ENCODE results near the gene KLHDC8B. TPM values are rescaled to one million over a fixed set of nuclear protein-coding genes. Genes with fewer than 3 reads are reported as not detected.
"Not testable (repeated sequence)": the region's sequence is repeated elsewhere in the genome, so short reads cannot be mapped to it uniquely, and the experiment has no call there.

The KLHDC8B gene
- total and polyA plus RNA-seq, 2 of the 4 experiments (the other 2 are of a cell fraction), result 16.3 to 16.5 TPM

- H3K9me1 ChIP-seq (ENCODE audit: insufficient read depth, low read length); H3K9me3 ChIP-seq (ENCODE audit: control insufficient read depth, insufficient read depth, low read length); H2AK5ac ChIP-seq (ENCODE audit: low read depth, low read length); in situ Hi-C loops (cut with MboI; ENCODE audit: low sequenced_read_pairs); H3K4ac ChIP-seq (ENCODE audit: low read depth, low read length); intact Hi-C loops (cut with micrococcal nuclease); H2BK5ac ChIP-seq (ENCODE audit: low read depth, low read length, poor library complexity, severe bottlenecking); H3K23ac ChIP-seq (ENCODE audit: low read depth, low read length); H3K56ac ChIP-seq (ENCODE audit: extremely low read depth, insufficient read depth, low read length); H2AFZ ChIP-seq (replicated peaks; ENCODE audit: low read length, poor library complexity); H4K91ac ChIP-seq (ENCODE audit: insufficient read depth, low read depth, low read length); H3K4me2 ChIP-seq (ENCODE audit: low read depth, low read length); H3K4me1 ChIP-seq (ENCODE audit: control insufficient read depth, insufficient read depth, low read length); BruUV-seq (replicated peaks); H3K79me1 ChIP-seq (ENCODE audit: low read depth in 1 of 2, low read length in 2 of 2); DNase-seq; H4K5ac ChIP-seq (ENCODE audit: low read depth, low read length); H3K14ac ChIP-seq (replicated peaks; ENCODE audit: low read depth, low read length); CTCF ChIA-PET; H2AK9ac ChIP-seq (replicated peaks; ENCODE audit: low read depth, low read length, poor library complexity); H3K36me3 ChIP-seq (ENCODE audit: control insufficient read depth, insufficient read depth, low read length); H2BK120ac ChIP-seq (ENCODE audit: low read depth, low read length); ATAC-seq (ENCODE audit: low read depth); dilution Hi-C loops (cut with HindIII; ENCODE audit: low sequenced_read_pairs, unreplicated experiment); H3K27me3 ChIP-seq (ENCODE audit: control insufficient read depth, insufficient read depth, low read length); H4K20me1 ChIP-seq (ENCODE audit: insufficient read depth, low read length); H2BK15ac ChIP-seq (ENCODE audit: low read depth, low read length); H2BK20ac ChIP-seq (ENCODE audit: low read depth, low read length); H3K18ac ChIP-seq (ENCODE audit: low read depth, low read length); H3K27ac ChIP-seq (ENCODE audit: insufficient read depth, low read length); H3K9ac ChIP-seq (ENCODE audit: low read depth, low read length); H3K4me3 ChIP-seq (ENCODE audit: insufficient read depth, low read depth, low read length); H4K8ac ChIP-seq (ENCODE audit: low read depth in 2 of 2, low read length in 2 of 2): not testable (repeated sequence)
- no CpG with 5 or more reads among the region's 6 CpGs for WGBS, 2 experiments (ENCODE audit: extremely low coverage in 2 of 2, insufficient read length in 1 of 2)
- TF ChIP-seq MAFK (IDR thresholded peaks at IDR 0.05; ENCODE audit: low read depth, low read length), result peak; percentile 64
- POLR2A ChIA-PET (ENCODE audit: unreplicated experiment), result interaction anchor here (0.5 kb wide), 1 partner anchor 92 kb away, joined by 3 read pairs; no protein-coding TSS in a partner anchor
These were observed 49.7 kb downstream of the KLHDC8B start for GRCh38 chr3:49220985-49221563.
